ENCODE data around the gene NBL1.
"Not testable (repeated sequence)": the region's sequence is repeated elsewhere in the genome, so short reads cannot be mapped to it uniquely, and the experiment has no call there.

The NBL1 gene

GRCh38 chr1:19623523-19623922 is 20.6 kb upstream of the NBL1 start:
- no peak for DNase-seq

- no peak for DNase-seq
Observed at GRCh38 chr1:19625291-19625937, 18.7 kb upstream of the NBL1 start.

- no peak for DNase-seq
Observed at GRCh38 chr1:19628879-19629278, 15.2 kb upstream of the NBL1 start.

GRCh38 chr1:19629357-19629756 is 14.8 kb upstream of the NBL1 start:
- DNase-seq, result no peak

GRCh38 chr1:19630192-19630591 is 13.9 kb upstream of the NBL1 start:
- not testable (repeated sequence) for DNase-seq

- no peak for DNase-seq
Observed at GRCh38 chr1:19630720-19631395, 13.3 kb upstream of the NBL1 start.

GRCh38 chr1:19632211-19632610 is 11.9 kb upstream of the NBL1 start:
- DNase-seq, result no peak

GRCh38 chr1:19633106-19633505 is 11.0 kb upstream of the NBL1 start:
- DNase-seq, result no peak

- DNase-seq, result not testable (repeated sequence)
Observed at GRCh38 chr1:19635064-19635463, 9.0 kb upstream of the NBL1 start.

GRCh38 chr1:19635646-19636045 is 8.5 kb upstream of the NBL1 start:
- no peak for DNase-seq

- DNase-seq, result no peak
Observed at GRCh38 chr1:19636065-19636464, 8.0 kb upstream of the NBL1 start.

- DNase-seq, result not testable (repeated sequence)
Observed at GRCh38 chr1:19636749-19637148, 7.4 kb upstream of the NBL1 start.

GRCh38 chr1:19637606-19638005 is 6.5 kb upstream of the NBL1 start:
- no peak for DNase-seq

- DNase-seq, result not testable (repeated sequence)
Observed at GRCh38 chr1:19639228-19639627, 4.9 kb upstream of the NBL1 start.

GRCh38 chr1:19639999-19640362 is 4.1 kb upstream of the NBL1 start:
- DNase-seq, result no peak

- DNase-seq, result no peak
Observed at GRCh38 chr1:19640363-19641316, 3.5 kb upstream of the NBL1 start.

GRCh38 chr1:19643121-19643520 is 990 bp upstream of the NBL1 start:
- peak; percentile 77 for DNase-seq

GRCh38 chr1:19644395-19644680 is 227 bp downstream of the NBL1 start:
- no peak for DNase-seq

GRCh38 chr1:19644681-19645410 is 735 bp downstream of the NBL1 start:
- DNase-seq, result no peak

GRCh38 chr1:19645411-19646251 is 1.5 kb downstream of the NBL1 start:
- DNase-seq, result no peak

- DNase-seq, result no peak
Observed at GRCh38 chr1:19646377-19647319, 2.5 kb downstream of the NBL1 start.
